NCI-H510A (cell line): Measurements from ENCODE around the gene RPE65.
"Not testable (repeated sequence)": the region's sequence is repeated elsewhere in the genome, so short reads cannot be mapped to it uniquely, and the experiment has no call there.

ENCODE experiments used
- DNase-seq: peaks from one replicate; lab custom pipeline; 2025; lab: John Stamatoyannopoulos, UW

Gene RPE65

DNA sequence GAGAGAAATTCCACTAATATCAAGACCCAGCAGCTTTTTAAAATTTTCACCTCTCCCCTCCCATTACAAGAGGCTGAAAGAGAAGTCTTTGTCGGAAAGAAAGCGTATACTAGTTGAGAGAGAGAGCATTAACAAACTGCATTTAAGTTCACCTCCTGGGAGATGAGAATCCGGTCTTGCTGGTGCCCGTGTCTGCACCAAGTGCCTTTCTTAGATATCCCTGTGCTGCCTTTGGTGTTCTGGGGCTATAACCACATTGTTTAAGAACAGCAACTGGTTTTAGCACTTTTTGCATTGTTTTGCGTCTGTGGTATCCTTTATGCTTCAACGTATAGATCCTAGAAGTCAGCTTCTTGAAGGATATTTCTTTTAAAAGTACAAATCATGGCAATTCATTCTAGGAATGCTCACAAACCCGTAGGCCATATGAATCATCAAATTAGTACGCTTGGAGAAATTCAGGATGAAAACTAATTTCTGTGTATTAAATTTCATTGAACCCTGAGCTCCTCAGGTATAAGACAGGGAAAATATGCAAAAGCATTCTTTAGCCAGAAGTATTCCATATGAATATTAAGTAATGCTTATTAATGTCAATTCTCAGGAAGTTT, 3.4 kb upstream of the RPE65 start:
- no peak for DNase-seq

DNA sequence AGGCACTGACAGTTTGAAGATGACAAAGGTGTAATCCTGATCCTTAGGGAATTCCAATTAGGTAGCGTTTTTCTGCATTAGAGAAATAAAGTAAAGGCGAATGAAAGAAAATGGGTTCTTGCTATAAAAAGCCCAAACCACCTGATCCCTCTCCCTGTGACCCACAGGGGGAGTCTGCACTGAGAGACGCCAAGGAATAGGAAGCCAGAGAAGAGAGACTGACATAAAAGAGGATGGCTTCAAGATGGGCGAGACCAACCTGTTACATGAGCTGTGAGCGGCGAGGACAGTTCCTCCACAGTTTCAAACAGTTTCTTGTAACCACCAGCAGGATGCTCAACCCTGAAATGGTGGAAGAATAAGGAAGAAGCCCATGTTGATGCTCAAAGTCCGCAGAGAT, 1.4 kb downstream of the RPE65 start:
- DNase-seq: no peak

DNA sequence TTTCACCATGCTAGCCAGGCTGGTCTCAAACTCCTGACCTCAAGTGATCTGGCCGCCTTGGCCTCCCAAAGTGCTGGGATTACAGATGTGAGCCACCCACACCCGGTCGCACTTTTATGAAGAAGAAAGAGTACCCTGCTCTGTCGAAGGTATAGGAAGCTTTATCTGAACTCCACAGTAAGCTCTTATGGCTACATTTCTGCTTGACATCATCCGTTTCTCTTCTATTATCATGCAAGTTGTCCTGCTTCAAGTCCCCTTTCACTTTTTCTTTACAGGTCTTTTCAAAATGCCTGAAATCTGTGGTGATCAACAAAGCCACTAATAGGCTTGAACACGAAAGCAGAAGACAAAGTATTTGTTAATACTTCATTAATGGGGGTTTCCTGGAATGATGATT, 4.0 kb downstream of the RPE65 start:
- no peak for DNase-seq

DNA sequence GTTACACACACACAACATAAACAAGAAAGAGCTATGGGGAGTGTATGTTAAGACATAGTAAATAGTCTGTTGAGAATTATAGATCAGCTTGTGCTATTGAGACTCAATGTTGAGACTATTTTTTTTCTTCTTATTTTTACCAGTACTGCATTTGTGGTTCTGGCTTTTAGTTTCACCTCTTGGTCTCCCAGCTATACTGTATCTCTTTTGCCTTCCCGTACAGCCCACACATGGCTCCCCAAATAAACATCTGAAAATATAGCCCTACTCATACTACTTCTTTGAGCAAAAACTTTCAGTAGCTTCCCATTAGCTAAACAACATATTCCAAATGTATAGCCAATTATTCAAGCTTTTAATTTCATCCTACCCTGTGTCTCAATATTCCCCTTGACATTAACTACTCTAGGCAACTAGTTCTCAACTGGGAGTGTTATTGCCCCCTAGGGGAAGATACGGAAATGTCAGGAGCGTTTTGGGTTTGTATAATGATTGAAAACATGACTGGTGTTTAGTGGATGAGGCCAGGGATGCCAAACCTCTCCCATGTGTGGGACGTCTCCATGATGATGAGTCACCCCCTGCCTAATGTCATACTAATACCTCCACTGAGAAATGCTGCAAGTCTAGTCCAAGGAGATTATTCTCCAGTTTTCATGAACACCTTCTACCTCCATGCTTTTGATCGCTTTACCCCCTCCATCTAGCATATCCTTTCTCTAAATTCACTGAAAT, 6.8 kb downstream of the RPE65 start:
- DNase-seq: no peak

DNA sequence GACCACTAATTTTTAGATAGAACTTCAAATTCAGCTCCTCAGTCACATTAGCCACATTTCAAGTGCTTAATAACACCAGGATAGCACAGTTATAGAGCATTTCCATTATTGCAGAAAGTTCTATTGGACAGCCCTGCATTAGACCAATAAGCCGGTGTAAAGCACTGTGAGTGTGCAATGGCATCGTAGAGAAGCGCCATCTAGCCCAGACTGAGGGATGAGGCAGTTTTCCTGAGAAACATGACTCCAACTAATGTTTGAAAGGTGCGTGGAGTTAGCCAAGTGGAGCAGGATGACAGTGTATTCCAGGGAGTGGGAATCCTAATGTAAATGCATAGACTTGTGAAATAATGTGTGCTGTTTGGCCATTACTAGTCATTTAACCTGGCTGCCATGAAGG, 7.7 kb downstream of the RPE65 start:
- no peak for DNase-seq

DNA sequence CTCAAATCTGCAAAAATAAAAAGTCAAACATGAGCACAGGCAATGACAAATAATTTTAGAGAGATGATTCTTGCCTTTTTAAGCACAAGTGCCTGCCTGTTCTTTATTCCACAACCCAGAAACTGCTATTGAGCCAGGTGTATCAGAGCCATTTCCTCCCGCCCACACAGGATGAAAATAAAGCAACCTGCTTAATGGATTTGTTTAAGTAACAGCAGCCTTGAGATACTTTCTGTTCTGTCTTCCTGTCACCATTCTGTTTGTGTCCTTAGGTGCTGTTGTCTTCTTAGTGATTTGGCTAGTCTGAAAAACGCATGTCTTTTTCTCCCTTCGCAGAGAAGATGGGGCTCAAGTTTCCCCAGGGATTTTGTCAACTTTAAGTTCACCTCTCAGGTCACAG, 11.4 kb downstream of the RPE65 start:
- no peak for DNase-seq

DNA sequence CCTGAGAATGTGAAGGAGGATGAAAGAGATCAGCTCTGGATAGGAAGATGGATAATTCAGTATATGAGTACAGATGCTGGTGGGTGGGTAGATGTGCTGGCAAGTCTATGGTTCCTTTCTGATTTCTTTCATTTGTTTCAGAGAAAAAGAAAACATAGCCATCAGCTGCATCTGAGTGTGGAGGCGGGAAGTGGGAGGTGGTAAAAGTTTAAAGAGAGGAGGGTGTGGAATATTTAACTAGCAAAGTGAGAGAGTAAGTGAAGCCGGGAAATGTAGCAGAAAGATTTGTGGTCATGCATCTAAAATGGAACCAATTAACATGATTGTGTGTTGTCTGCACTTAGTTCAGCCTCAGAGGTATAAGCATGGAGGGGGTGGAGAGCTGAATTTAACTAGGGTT, 16.4 kb downstream of the RPE65 start:
- DNase-seq: no peak

DNA sequence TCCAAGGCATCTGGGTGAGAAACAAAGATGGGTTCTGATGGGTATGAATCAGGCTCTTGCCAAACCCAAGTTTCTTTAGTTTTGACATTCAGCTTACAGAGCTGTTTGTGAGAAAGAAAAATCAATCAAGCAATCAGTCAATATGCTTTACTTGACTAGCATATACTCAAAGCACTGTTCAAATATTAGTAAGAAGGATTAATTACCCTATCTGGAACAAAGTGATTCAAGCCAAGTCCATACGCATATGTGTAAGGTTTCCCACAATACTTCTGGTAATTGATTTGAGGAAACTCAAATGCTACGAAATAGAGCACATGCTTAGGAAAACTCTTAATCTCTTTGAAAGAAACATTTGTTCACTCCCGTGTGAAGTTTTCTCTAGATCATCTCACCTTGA, 18.7 kb downstream of the RPE65 start:
- DNase-seq: no peak

DNA sequence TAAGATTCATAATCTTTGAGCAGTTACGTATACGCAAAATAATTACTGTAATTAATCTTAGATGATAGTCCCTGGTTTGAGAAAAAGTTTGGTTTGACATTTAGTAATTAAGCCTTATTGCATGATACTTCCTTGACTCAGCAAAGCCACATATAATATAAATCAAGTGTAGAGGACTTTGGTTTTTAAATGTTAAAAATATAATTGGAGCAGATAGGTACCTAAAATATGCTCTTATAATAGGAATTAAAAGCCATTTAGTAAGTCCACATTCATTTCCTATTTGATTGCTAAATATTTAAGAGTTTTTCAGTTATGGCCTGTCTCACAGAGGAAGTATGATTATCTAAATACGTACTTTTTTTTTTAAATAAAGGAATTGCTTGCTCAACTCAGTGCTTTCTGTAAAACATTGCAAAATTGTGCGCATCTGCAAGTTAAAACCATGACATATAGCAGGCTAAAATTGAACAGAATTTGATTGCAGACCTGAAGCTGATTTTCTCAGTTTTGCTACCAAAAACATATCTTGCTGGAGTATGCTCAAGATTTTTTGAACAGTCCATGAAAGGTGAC, 20.4 kb downstream of the RPE65 start:
- DNase-seq: no peak

DNA sequence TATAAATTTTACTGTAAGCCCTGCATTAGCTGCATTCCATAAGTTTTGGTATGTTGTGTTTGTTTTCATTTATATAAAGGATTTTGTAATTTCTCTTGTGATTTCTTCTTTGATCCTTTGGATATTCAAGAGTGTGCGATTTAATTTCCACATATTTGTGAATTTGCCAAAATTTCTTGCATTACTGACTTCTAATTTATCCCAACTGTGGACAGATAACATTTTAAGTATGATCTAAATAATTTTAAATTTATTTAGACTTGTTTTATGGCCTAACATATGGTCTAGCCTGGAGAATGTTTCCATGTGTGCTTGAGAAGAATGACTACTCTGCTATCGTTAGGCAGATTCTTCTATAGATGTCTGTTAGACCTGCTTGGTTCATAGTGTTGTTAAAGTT, 23.2 kb downstream of the RPE65 start:
- no peak for DNase-seq

DNA sequence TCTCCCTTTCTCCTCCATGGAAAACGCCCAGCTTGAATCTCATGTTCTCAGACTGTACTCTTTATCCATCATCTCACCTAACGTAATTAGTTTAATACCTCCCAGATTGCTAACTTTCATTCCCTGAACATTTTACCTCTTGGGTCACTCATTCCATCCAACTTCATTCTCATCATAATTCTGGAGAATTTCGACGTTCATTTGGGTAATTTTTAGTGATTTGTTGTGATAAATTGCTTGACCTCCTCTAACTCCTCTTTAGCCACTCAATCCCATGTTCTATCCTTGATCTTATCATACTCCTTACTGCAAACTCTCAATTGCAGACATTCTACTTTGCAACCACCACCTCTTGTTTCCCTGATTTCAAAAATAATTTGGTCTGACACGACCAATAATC, 28.4 kb downstream of the RPE65 start:
- no peak for DNase-seq

DNA sequence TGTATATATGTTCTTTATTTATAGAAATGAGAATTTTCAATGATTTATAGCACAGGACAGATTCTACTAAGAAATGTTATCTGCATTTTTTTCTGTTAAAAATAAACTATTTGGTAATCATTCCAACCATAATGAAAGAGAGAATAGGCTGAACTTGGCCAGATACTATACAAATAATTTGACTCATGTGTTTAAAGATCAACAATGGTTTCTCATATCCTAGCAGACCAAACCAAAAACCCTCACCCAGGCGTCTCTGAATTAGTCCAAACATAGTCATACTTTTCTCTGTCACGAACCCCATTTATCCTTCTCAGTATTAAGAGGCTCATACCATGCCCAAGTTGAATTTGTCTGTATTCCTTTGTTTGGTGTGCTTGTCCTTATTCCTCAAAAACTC, 40.3 kb downstream of the RPE65 start:
- DNase-seq: no peak

DNA sequence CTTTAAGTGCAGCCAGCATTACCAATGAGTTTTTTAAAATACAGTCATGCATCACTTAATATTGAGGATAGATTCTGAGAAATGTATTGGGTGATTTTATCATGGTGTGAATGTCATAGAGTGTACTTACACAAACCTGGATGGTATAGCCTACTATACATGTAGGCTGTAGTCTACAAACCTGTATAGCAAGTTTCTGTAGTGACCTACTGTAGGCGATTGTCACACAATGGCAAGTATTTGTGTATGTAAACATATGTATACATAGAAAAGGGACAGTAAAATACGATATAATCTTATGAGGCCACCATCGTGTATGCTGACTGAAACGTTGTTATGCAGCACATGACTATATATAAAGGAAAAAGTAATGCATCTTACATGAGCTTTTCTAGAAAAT, 48.2 kb downstream of the RPE65 start:
- peak; percentile 37 for DNase-seq

DNA sequence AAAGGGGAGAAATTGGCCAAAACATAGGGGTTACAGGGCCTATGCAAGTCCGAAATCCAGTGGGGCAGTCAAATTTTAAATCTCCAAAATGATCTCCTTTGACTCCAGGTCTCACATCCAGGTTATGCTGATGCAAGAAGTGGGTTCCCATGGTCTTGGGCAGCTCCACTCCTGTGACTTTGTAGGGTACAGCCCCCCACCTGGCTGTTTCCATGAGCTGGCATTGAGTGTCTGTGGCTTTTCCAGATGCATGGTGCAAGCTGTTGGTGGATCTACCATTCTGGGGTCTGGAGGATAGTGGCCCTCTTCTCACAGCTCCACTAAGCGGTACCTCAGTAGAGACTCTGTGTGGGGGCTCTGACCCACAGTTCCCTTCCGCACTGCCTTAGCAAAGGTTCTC, 54.2 kb downstream of the RPE65 start:
- DNase-seq: not testable (repeated sequence)

DNA sequence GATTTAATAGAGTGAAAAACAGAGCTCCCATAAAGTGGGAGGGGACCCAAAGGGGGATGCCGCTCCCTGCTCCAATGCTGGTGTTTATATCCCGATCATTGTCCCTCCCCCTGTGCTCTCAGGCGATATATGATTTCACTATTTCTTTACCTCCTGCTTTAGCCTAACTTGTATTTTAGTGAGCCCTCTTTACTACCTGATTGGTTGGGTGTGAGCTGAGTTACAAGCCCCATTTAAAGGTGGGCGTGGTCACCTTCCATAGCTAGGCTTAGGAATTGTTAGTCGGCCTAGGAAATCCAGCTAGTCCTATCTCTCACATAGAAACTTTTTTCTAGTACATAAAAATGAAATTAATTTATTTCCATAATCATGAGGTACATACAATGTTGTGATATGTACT, 57.3 kb downstream of the RPE65 start:
- not testable (repeated sequence) for DNase-seq

DNA sequence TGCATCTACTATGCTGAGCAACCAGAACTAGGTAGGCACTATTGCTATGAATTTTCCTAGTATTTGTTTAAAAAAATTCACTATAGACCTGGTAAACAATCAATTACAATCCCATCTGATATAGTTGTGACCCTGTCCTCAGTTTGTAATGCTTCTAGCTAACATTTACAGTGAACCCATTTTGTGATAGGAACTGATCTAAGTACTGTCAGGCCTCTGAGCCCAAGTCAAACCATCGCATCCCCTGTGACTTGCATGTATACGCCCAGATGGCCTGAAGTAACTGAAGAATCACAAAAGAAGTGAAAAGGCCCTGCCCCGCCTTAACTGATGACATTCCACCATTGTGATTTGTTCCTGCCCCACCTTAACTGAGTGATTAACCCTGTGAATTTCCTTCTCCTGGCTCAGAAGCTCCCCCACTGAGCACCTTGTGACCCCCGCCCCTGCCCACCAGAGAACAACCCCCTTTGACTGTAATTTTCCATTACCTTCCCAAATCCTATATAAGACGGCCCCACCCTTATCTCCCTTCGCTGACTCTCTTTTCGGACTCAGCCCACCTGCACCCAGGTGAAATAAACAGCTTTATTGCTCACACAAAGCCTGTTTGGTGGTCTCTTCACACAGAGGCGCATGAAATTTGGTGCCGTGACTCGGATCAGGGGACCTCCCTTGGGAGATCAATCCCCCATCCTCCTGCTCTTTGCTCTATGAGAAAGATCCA, 63.8 kb downstream of the RPE65 start:
- DNase-seq: not testable (repeated sequence)

DNA sequence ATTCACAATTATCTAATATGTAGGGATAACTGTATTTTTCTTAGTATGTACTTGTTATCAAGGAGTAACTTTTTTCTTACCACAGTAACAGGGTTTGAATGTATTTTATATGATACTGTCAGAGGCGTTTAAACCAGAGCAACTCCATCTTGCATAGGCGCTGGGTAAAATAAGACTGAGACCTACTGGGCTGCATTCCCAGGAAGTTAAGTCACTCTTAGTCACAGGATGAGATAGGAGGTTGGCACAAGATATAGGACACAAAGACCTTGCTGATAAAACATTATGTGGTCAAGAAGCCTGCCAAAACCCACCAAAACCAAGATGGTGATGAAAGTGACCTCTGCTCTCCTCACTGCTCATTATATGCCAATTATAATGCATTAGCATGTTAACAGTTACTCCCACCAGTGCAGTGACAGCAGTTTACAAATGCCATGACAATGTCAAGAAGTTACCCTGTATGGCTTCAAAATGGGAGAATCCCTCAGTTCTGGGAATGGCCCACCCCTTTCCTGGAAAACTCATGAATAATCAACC, 64.8 kb downstream of the RPE65 start:
- no peak for DNase-seq

DNA sequence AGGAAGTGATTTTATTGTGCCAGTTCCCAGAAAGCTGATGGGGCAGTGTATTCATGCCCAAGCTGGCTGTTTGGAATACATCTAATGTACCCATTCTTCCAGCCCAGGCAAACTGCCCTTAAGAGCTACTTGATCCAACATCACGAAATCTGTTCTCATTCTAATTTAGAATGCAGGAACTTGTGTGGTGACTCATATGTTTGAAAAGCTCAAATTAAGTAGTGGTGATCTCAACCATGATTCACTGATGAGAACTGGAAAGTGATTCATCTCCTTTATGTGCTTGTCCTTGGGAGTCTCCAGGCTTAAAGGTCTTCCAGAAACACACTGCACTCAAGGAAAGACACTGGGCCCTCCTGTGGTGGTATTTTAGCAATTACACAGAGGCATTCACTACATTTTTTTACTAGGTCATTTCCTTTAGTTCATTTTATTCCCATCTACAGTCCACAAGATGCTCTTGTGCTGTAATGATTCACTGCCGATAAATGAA, 65.4 kb downstream of the RPE65 start:
- no peak for DNase-seq

DNA sequence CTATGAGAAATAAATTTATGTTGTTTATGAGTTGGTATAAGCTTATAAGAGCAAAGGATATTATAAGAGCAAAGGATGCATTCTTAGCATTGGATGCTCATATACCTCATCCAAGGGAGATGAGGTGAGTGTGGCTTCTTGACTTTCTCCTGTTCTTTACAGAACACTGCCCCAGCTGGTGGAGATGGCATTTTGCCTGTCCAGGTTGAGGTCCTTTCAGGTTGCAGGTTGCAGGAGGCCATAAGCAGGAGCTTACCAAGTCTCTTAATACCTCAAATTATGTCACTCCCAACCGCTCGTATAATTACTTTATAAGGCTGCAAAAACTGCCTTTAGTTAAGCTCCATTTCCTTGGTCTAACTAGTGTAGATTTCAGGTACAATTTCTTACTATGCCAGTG, 66.7 kb downstream of the RPE65 start:
- no peak for DNase-seq

DNA sequence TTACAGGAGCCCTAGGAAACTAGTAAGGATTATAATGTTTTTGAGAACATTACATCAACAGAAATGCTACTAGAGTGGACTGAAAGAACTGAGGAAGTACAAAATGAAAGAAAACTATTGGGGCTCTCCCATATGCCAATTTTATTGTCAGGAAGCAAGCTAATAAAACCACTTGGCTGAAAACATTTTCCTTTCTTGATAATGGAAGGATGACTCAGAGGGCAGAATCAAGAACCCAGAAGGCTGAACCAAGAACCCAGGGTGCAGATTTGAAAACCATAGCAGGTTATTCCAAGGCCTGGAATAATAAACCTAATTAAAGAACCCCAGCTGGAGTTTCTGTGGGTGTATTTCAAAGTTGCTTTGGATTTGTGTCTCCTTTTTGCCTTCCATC, 70.7 kb downstream of the RPE65 start:
- DNase-seq: no peak
